OCI-LY7 (cell line): ENCODE results near the gene SLC24A4.

Experiments
- CTCF ChIP-seq: fragments of 200-600 bp; sonication (generic); conservative IDR thresholded peaks from 2 replicates; pipeline ENCODE4 v1.5.1; 2014; ENCODE audit warnings: mild to moderate bottlenecking, antibody characterized with exemption, low read length, moderate library complexity, mixed read lengths
- EZH2phosphoT487 ChIP-seq: fragments of 200-600 bp; sonication (generic); IDR thresholded peaks from 2 replicates; pipeline ENCODE4 v1.6.1; 2018; ENCODE audit warnings: low read depth, borderline replicate concordance, mild to moderate bottlenecking, mixed run types, antibody characterized with exemption, low read length, moderate library complexity, mixed read lengths

DNA sequence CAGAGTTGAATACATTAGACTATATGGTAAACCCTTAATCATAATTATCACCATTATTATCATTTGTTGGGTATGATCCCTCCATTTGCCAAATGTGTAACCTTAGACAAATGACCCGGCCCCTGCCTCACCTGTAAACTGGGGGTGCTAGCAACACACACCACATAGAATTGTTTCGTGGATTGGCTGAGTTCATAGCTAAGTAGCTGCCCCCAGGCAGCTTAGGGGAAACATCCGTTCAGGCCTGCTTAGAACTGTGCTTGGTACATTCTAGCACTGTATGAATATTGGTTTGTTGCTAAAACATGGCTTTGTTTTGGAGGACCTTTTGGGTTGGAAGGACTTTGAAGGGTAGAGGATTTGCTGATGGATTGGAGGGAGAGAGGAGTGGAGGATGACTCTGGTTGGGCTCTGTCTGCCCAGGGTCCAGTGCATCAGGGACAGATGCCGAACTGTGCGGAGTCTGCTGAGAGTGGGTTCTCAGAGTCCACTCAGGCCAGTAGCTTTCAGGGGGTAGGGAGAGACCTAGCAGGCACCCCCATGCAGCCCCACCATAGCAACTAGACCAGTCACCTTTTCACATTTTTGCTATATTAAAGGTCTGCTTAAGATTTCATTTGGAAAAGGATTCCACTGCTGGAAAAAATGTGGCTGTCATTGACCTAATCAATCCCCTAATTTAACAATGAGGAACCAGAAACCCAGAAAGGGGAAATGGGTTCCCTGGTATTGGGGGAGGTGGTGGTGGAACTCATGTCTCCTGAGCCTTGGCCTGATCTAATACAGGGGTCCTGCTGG lies 192.8 kb downstream of the SLC24A4 start:
- TF ChIP-seq CTCF (no peak), EZH2phosphoT487 (no peak)
